Esophagus squamous epithelium (tissue), 4 donors: ENCODE results near the gene MRPL48.

Experiments
- CTCF ChIP-seq, 6 experiments: fragments of 450-650 bp in 4 of 6; fragments of 200-600 bp in 2 of 6; sonication (generic) in 2 of 6; IDR thresholded peaks; one replicate each; pipeline ENCODE4 v1.5.1; 2016 to 2019; ENCODE audit warnings: antibody characterized with exemption in 6 of 6, mild to moderate bottlenecking in 4 of 6, moderate library complexity in 4 of 6
- POLR2A ChIP-seq, 4 donors: fragments of 450-650 bp; IDR thresholded peaks; one replicate each; pipeline ENCODE4 v1.6.1; 2017; ENCODE audit warnings: antibody characterized with exemption in 4 of 4, mild to moderate bottlenecking in 4 of 4, moderate library complexity in 3 of 4

GRCh38 chr11:73743045-73743444 is 44.6 kb upstream of the MRPL48 start:
- TF ChIP-seq POLR2A (IDR thresholded peaks at IDR 0.05) (no peak), CTCF (IDR thresholded peaks at IDR 0.05) (no peak)
